GM11168 (cell line): ENCODE measurements around the gene MPZL3.

Experiments
- in situ Hi-C: fragments of 300-500 bp; cut with MboI; formaldehyde crosslinking; loops from one replicate; pipeline ENCODE4 v1.12.0; 2022; ENCODE audit warnings: low sequenced_read_pairs; ENCODE audit not compliant: unreplicated experiment

Gene MPZL3

DNA sequence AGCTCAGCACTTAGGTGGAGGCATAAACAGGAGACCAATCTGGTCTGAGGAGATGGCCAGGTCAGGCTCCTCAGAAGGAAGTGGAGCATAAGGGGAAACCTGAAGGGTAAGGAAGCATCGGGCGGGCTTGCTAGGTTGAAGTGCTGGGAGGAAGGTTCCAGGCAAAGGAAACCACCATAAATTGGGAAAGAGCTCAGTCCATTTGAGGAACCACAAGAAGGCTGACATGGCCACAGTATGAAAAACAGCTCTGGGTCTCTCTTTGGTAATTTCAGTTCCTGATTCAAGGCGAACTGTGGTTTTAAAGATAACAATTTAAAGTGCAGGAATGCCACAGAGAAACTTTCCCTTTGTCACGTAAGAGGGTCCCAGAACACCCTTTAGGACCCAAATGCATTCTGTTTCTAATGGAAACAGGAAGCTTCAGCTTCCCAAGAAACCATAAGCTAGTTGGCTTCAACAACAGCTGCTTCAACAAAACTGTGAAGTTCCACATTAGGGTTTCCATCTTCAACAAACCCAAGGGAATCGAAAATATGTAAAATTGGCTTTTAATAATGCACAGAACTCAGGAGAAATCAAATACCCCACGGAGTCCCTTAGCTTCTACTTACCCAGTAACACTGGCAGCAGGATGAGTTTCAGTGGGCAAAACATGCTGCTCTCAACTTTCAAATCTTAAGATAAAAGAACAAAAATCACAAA lies 37.8 kb downstream of the MPZL3 start:
- in situ Hi-C loops = no loop called here

GRCh38 chr11:118213781-118214180 lies 38.4 kb downstream of the MPZL3 start:
- in situ Hi-C loops = no loop called here

- in situ Hi-C loops = no loop called here
Observed at GRCh38 chr11:118213201-118213600, 39.0 kb downstream of the MPZL3 start.

DNA sequence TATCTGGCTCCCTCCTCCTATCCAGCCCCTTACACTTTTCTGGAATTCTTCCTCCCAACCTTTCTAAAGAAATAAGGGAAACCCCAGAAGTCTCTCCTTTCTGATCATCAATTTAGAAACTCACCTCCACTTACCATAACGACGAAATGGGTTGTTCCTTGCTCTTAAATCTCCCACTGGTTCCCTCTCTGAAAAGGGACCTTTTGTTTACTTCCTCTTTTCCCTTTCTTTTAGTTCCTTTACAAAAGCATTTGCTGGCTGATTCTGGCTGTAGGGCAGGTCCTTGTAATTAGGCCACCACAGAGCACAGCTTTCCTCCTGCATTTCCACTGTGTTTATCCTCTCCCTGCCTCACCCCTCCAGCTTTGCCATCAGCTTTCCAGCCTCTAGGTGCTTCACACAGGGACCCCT lies 39.4 kb downstream of the MPZL3 start:
- in situ Hi-C loops = no loop called here

- in situ Hi-C loops = no loop called here
Observed at GRCh38 chr11:118212131-118212725, 39.9 kb downstream of the MPZL3 start.

DNA sequence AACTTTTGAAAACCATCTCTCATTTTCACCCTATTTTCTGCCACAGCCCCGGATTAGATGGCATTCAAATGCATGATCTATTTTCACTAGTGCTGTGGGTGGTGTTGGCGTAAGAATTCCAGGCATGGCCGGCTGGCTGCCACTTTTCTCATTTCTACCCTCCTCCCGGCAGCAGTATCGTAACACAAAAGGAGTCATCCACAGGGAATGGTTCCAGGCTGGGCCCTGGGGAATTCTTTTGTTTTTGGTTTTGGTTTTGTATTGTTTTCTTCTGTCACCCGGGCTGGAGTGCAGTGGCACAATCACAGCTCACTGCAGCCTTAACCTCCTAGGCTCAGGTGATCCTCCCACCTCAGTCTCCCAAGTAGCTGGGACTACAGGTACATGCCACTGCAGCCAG lies 41.2 kb downstream of the MPZL3 start:
- in situ Hi-C loops = no loop called here

GRCh38 chr11:118210323-118210722 lies 41.8 kb downstream of the MPZL3 start:
- in situ Hi-C loops = no loop called here

GRCh38 chr11:118209033-118209432 lies 43.1 kb downstream of the MPZL3 start:
- in situ Hi-C loops = loop anchor here (10.0 kb wide), 1 partner anchor 86 kb away; no protein-coding TSS in a partner anchor

DNA sequence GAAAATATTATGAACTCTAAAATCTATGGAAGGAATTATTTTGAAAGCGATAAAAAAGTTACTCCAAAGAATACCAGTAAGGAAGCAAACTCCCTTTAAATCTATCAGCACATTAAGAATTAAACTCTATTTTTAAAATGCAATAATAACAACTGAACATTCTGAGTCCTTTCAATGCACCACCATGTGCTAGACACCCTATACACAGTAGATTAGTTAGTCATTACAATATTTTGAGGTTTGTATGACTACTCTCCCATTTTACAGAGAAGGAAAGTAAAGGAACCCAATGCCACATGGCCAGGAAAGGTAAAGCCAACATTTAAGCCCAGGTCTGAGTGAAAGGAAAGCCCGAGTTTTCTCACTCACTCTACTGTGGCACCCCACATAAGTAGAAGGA lies 45.1 kb downstream of the MPZL3 start:
- in situ Hi-C loops = loop anchor here (10.0 kb wide), 1 partner anchor 88 kb away; no protein-coding TSS in a partner anchor

DNA sequence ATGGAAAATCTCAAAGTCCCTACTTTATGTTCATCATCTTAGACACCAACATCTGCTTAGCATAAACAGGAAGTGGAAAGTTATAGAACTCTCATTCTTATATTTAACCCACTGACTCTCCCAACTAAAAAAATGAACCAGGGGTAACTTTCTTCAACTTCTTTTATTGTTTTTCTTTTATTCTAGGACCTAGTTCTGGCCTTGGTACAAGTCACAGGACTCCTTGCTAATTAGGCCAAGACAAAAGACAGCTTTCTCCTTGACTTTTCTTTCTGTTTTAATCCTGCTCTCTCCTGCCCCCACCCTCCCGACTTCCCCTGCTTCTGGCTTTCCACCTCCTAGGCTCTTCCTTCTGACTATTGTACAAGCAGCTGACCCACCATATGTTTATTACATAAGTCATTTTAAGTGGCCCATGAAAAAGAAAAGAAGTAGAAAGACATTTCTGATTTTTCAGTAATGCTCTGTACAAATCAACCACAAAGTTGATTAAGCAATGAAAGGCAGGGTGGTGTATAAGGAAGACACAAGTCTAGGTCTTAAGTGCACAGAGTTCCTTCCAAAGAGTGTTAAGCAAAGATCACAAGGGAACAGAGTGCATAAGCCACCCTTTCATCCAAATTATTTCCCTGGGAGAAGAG lies 45.7 kb downstream of the MPZL3 start:
- in situ Hi-C loops = loop anchor here (10.0 kb wide), 1 partner anchor 88 kb away; no protein-coding TSS in a partner anchor

- in situ Hi-C loops = loop anchor here (10.0 kb wide), 1 partner anchor 89 kb away; no protein-coding TSS in a partner anchor
Observed at GRCh38 chr11:118205606-118206378, 46.4 kb downstream of the MPZL3 start.

- in situ Hi-C loops = loop anchor here (10.0 kb wide), 1 partner anchor 92 kb away; no protein-coding TSS in a partner anchor
Observed at GRCh38 chr11:118202599-118203422, 49.4 kb downstream of the MPZL3 start.

GRCh38 chr11:118201966-118202365 lies 50.2 kb downstream of the MPZL3 start:
- in situ Hi-C loops = loop anchor here (10.0 kb wide), 1 partner anchor 93 kb away; no protein-coding TSS in a partner anchor

DNA sequence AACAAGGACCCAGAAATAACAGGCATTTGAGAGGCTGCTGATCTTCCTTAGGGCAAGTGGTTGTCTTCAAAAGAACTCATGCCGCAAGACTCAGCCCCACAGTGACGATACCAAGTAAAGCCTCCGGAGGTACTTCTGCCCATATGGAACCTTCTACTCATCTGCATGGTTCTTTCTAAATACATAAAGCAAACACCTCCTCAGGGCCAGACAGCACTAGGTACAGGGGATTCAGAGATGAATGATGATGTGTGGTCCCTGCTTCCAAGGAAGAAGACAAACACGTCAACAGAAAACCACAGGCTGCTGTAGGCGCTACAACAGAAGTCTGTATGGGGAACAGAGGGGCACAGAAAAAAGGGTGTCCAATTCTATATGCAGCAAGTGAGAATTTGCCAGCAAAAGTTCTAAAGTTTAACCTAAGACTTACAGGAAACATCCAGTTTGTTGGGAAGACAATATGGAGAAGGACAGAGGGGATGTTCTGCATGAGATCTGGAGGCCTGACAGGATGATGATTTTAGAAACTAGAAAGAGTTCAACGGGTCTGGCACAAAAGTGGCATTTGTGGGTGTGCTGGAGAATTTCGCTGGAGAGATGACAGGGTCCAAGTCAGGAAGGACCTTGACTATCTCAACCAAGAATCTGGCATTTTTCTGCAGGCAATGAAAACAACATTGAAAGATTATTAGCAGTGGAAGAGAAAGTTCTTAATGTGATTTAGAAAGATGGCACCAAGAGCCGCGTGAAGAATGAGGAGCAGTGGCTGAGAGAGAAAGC lies 51.1 kb downstream of the MPZL3 start:
- in situ Hi-C loops = loop anchor here (10.0 kb wide), 1 partner anchor 94 kb away; no protein-coding TSS in a partner anchor

- in situ Hi-C loops = loop anchor here (10.0 kb wide), 1 partner anchor 94 kb away; no protein-coding TSS in a partner anchor
Observed at GRCh38 chr11:118200497-118200896, 51.7 kb downstream of the MPZL3 start.

DNA sequence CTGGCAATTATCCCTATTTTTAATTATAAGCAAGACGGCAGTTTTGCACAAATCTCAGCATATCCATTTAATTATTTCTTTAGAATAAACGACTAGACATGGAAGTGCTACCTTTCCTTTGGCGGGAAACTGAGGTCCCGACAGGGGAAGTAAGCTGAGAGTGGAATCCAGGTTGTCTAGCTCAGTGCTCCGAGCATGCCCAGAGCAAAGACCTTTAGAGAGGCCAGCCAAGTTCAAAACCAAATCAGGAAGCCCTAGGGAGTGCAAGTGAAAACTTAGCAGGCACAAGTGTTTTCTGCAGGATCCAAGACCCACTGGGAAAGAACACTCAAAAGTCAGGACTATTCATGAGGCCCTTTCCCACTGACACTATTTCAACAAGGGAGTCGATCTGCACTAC lies 53.0 kb downstream of the MPZL3 start:
- in situ Hi-C loops = loop anchor here (5.0 kb wide), 1 partner anchor 153 kb away; no protein-coding TSS in a partner anchor

DNA sequence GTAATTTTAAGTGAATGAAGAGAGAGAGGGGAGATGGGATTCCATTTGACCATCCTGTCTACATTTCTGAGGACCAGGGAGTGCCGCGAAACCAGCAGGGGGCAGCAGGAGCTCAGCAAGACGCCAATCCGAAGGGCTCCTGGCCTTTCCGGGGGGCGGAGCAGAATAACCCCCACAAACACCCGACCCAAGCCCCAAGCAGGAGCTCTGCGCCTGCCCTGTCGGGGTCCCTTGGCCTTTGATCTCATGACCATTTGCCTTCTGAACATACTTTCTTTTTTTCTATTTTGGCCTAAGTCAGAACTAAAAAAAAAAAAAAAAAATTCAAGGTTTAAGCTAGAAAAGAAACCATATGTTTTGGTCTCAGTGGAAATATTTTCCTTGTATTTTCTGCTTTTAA lies 53.8 kb downstream of the MPZL3 start:
- in situ Hi-C loops = loop anchor here (5.0 kb wide), 1 partner anchor 154 kb away; no protein-coding TSS in a partner anchor

GRCh38 chr11:118194835-118195627 lies 57.1 kb downstream of the MPZL3 start:
- in situ Hi-C loops = loop anchor here (5.0 kb wide), 1 partner anchor 157 kb away; no protein-coding TSS in a partner anchor
